ENCODE results near the gene OR5L1. TPM values are rescaled to one million over a fixed set of nuclear protein-coding genes. Genes with fewer than 3 reads are reported as not detected.

Gene OR5L1
- not detected in 2 replicates for total RNA-seq

DNA sequence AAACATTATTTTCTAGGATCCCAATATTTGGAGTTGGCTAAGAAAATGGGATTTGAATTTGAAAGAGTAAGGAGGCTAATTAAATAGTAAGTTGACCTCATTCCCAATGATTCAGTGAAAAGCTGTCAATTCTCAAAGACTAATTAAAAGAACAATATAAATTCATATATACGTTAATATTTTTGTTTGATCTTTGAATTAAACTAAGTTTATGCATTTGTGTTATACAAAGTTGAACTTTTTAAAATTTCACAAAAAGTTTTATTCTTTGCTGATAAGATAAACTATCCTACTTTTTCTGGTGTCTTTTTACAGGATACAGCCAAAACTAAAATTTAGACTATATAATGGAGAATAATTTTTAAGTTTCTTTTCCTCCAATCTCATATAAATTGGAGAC lies at the start of gene OR5L1:
TSS of gene OR5L1 (plus strand) at position 301 of the 400 bp plus-strand sequence. CDS start 100 bp downstream, outside the sequence.

DNA sequence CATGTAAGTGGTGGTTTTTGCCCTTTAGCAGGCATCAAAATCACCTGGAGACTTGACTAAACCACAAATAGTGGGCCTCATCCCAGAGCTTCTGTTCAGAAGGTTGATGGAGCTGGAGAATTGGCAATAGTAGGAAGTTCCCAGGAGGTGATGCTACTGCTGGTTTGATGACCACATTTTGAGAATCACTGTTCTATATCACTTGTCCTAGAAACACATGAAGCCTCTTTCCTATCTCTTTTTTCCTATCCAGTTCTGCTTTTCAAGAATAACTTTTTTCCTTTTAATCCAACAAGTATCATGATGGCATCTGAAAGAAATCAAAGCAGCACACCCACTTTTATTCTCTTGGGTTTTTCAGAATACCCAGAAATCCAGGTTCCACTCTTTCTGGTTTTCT lies 38.0 kb upstream of the OR5L1 start, which contains the start of gene OR5D13:
TSS of gene OR5D13 (plus strand) at position 301 of the 400 bp plus-strand sequence. CDS start at position 301, 0 bp downstream.

GRCh38 chr11:55795256-55795655 lies 15.9 kb upstream of the OR5L1 start, which contains the start of gene OR5D14:
OR5D14 (plus strand) TSS chr11:55795556; CDS start chr11:55795556, 0 bp downstream.

DNA sequence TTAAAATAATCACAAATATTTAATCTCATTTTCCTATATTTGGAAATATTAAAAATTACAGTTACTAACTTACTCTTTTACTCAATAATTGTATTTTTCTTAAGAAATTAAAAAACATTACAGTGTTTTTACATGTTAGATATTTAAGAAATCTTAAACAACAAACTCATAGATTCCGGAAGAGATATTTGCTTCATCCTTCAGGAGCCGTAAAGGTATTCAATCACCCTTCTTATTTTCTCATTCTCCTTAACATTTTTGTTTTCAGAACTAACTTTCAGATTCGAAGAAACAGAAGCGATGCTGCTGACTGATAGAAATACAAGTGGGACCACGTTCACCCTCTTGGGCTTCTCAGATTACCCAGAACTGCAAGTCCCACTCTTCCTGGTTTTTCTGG lies 8.2 kb downstream of the OR5L1 start, which contains the start of gene OR5D18:
TSS of gene OR5D18 (plus strand) at position 301 of the 400 bp plus-strand sequence. CDS start at position 301, 0 bp downstream.

GRCh38 chr11:55826919-55827318 lies 15.8 kb downstream of the OR5L1 start, which contains the start of gene OR5L2:
OR5L2 (plus strand) TSS chr11:55827219; CDS start chr11:55827219, 0 bp downstream.

GRCh38 chr11:55838452-55838851 lies 27.3 kb downstream of the OR5L1 start, which contains the start of gene OR5D16:
OR5D16 (plus strand) TSS chr11:55838752; CDS start chr11:55838752, 0 bp downstream.

Other genes with a start within 250 kb of the OR5L1 start
- gene OR4C16, start 239.2 kb upstream of the OR5L1 start, total RNA-seq, result not detected in 2 replicates
- gene OR4C11, start 203.7 kb upstream of the OR5L1 start, total RNA-seq, result not detected in 2 replicates
- not detected in 2 replicates for gene OR4P4, start 176.3 kb upstream of the OR5L1 start, total RNA-seq
- gene OR4S2, start 163.0 kb upstream of the OR5L1 start, total RNA-seq, result not detected in 2 replicates
- gene OR4C6, start 149.2 kb upstream of the OR5L1 start, total RNA-seq, result not detected in 2 replicates
- gene OR5D13, start 37.9 kb upstream of the OR5L1 start, total RNA-seq, result not detected in 2 replicates
- not detected in 2 replicates for gene OR5D14, start 15.8 kb upstream of the OR5L1 start, total RNA-seq
- not detected in 2 replicates for gene OR5D18, start 8.3 kb downstream of the OR5L1 start, total RNA-seq
- gene OR5L2, start 15.9 kb downstream of the OR5L1 start, total RNA-seq, result not detected in 2 replicates
- gene OR5D16, start 27.4 kb downstream of the OR5L1 start, total RNA-seq, result not detected in 2 replicates
- not detected in 2 replicates for gene TRIM51, start 71.9 kb downstream of the OR5L1 start, total RNA-seq
- not detected in 2 replicates for gene OR5W2, start 103.2 kb downstream of the OR5L1 start, total RNA-seq
- gene OR5I1, start 125.0 kb downstream of the OR5L1 start, total RNA-seq, result not detected in 2 replicates
- not detected in 2 replicates for gene OR10AG1, start 158.6 kb downstream of the OR5L1 start, total RNA-seq
- not detected in 2 replicates for gene OR5F1, start 183.3 kb downstream of the OR5L1 start, total RNA-seq
- gene OR5AS1, start 216.3 kb downstream of the OR5L1 start, total RNA-seq, result not detected in 2 replicates

All from epithelial cell of alveolus of lung (primary cell).